Activated CD8-positive, alpha-beta memory T cell treated with anti-CD3 and anti-CD28 coated beads, Interleukin-2, amount 50 U/mL, for 4 hours (primary cell): ENCODE data around the gene ZFC3H1.
"Not testable (repeated sequence)": the region's sequence is repeated elsewhere in the genome, so short reads cannot be mapped to it uniquely, and the experiment has no call there.

Experiments used
- DNase-seq: peaks from one replicate; pipeline ENCODE4 v3.0.0-alpha.2; 2020

ZFC3H1 gene

GRCh38 chr12:71663561-71664410 is at the start of gene ZFC3H1, which contains the start of gene THAP2:
Gene ZFC3H1, minus strand, starts transcription at chr12:71663848. Its CDS starts 238 bp downstream, at chr12:71663610.
Gene THAP2, plus strand, starts transcription at chr12:71664301. Its CDS starts 209 bp downstream, at chr12:71664510.
- peak; percentile 86 for DNase-seq

- no peak for DNase-seq
Observed at GRCh38 chr12:71710276-71711125, 46.9 kb upstream of the ZFC3H1 start.

- DNase-seq: no peak
Observed at GRCh38 chr12:71708658-71709057, 45.0 kb upstream of the ZFC3H1 start.

- DNase-seq: no peak
Observed at GRCh38 chr12:71704920-71705319, 41.3 kb upstream of the ZFC3H1 start.

GRCh38 chr12:71703206-71703605 is 39.6 kb upstream of the ZFC3H1 start:
- DNase-seq: no peak

GRCh38 chr12:71702590-71702989 is 38.9 kb upstream of the ZFC3H1 start:
- DNase-seq: no peak

- not testable (repeated sequence) for DNase-seq
Observed at GRCh38 chr12:71702181-71702580, 38.5 kb upstream of the ZFC3H1 start.

GRCh38 chr12:71695782-71696181 is 32.1 kb upstream of the ZFC3H1 start:
- no peak for DNase-seq

GRCh38 chr12:71694099-71694820 is 30.6 kb upstream of the ZFC3H1 start:
- DNase-seq: no peak

- not testable (repeated sequence) for DNase-seq
Observed at GRCh38 chr12:71693651-71694050, 30.0 kb upstream of the ZFC3H1 start.

- no peak for DNase-seq
Observed at GRCh38 chr12:71693126-71693525, 29.5 kb upstream of the ZFC3H1 start.

- DNase-seq: no peak
Observed at GRCh38 chr12:71691504-71692129, 28.0 kb upstream of the ZFC3H1 start.

GRCh38 chr12:71688961-71689570 is 25.4 kb upstream of the ZFC3H1 start:
- no peak for DNase-seq

- not testable (repeated sequence) for DNase-seq
Observed at GRCh38 chr12:71687172-71687571, 23.5 kb upstream of the ZFC3H1 start.

GRCh38 chr12:71686658-71687025 is 23.0 kb upstream of the ZFC3H1 start:
- DNase-seq: no peak

GRCh38 chr12:71685914-71686657 is 22.4 kb upstream of the ZFC3H1 start, which contains the start of gene TMEM19:
Gene TMEM19, plus strand, starts transcription at chr12:71686082. Its CDS starts 599 bp downstream, at chr12:71686681.
- DNase-seq: peak; percentile 79

- DNase-seq: no peak
Observed at GRCh38 chr12:71685312-71685906, 21.8 kb upstream of the ZFC3H1 start.

GRCh38 chr12:71684081-71684480 is 20.4 kb upstream of the ZFC3H1 start:
- DNase-seq: no peak

GRCh38 chr12:71683633-71684032 is 20.0 kb upstream of the ZFC3H1 start:
- no peak for DNase-seq

GRCh38 chr12:71682466-71682865 is 18.8 kb upstream of the ZFC3H1 start:
- no peak for DNase-seq

GRCh38 chr12:71671816-71672215 is 8.2 kb upstream of the ZFC3H1 start:
- DNase-seq: no peak
